Measurements from ENCODE around the gene STK32A.
"Not testable (repeated sequence)": the region's sequence is repeated elsewhere in the genome, so short reads cannot be mapped to it uniquely, and the experiment has no call there.

The STK32A gene

GRCh38 chr5:147234825-147235635, at the start of gene STK32A:
STK32A (plus strand) TSS chr5:147235026; CDS start chr5:147239635, 4,609 bp downstream.
- DNase-seq = no peak

DNA sequence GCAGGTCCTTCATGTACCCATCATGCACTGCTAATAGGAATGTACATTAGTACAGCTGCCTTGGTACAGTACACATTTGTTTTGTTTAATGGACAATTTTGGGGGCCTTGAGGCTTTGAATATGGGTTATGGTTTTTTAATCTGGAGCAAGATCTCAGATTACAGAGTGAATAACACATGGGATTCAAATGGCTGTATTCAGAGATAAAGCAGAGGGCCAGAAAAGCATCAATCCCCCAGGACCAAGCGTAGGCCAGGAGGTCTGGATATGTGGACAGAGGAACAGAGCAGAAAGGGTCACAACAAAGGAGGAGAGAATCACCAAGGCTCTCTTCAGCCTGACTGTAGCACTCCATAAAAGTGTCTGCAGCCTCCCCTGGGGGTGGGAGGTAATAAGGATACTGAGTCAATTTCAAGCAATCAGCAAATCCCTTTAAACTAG, 47.7 kb upstream of the STK32A start:
- DNase-seq = no peak

GRCh38 chr5:147188200-147189108, 46.4 kb upstream of the STK32A start:
- DNase-seq = peak; percentile 9

DNA sequence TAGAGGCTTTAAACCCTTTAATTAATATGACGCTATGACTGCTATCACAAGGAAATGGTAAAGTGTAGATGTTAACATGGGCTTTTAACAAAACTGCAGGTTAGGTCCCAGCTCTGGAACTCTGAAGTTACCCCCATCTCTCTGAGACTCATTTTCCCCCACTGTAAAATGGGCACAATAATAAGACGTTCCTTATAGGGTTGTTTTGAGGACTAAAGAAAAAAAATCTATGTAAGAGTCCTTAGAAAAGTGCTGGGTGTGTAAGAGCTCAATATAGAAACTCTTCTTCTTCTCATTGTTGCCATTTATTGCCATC, 45.8 kb upstream of the STK32A start:
- DNase-seq = no peak

DNA sequence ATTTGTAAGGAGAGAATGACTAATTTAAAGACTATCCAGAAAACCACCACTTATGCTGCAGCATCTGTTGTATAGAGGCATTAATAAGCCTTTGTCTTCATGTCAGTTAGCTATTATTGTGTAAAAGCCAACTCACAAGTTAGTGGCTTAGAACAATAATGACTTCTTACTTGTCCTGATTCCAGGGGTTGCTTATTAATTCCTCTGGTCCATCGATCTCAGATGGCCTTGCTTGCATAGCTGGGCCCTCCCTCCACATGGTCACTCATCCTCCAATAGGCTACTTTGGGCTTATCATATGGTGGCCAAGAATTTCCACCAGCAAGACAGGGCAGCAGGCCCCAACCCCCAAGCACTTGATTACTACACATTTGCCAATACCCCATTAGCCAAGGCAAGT, 44.5 kb upstream of the STK32A start:
- DNase-seq = no peak

DNA sequence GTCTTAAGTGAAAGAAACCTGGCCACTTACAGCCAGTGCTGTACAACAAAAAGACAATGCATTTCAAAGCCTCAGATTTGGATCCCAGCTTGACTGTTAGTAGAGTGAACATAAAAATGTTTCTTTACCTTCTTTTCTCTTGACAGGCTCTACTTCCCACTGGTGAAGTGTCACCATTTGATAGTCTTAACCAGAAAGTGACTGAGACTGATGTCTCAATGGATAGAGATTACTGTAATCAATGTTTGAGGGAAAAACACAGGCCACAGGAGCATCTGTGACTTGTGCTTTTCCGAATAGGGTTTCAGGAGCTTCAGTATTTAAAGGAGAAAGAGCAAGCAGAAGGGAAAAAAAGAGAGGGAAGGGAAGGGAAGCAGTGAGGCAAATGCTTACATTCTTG, 41.7 kb upstream of the STK32A start:
- DNase-seq = no peak

GRCh38 chr5:147200004-147200403, 34.8 kb upstream of the STK32A start:
- DNase-seq = no peak

- DNase-seq = no peak
Observed at GRCh38 chr5:147203213-147203612, 31.6 kb upstream of the STK32A start.

DNA sequence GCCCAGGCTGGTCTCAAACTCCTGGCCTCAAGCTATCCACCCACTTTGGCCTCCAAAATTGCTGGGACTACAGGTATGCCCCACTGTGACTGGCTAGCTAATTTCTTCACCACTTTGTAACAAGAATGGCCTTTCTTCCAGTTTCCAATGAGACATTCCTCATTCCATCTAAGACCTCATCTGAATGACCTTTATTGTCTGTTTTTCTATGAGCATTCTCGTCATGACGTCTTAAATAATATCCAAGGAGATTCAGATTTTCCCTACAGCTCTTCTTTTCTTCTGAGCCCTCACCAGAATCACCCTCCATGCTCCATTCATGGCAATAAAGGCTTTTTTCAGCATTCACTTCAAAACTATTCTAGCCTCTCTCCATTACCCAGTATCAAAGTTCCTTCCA, 30.2 kb upstream of the STK32A start:
- no peak for DNase-seq

- no peak for DNase-seq
Observed at GRCh38 chr5:147208134-147208533, 26.7 kb upstream of the STK32A start.

DNA sequence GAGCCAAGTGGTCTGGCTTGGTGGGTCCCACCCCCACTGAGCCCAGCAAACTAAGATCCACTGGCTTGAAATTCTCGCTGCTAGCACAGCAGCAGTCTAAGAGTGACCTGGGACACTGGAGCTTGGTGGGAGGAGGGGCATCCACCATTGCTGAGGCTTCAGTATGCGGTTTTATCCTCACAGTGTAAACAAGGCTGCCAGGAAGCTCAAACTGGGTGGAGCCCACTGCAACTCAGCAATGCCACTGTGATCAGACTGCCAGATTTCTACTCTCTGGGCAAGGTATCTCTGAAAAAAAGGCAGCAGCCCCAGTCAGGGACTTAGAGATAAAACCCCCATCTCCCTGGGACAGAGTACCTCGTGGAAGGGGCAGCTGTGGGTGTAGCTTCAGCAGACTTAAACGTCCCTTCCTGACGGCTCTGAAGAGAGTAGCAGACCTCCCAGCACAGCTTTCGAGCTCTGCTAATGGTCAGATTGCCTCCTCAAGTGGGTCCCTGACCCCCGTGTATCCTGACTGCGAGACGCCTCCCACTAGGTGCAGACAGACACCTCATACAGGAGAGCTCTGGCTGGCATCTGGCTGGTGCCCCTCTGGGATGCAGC, 18.2 kb upstream of the STK32A start:
- no peak for DNase-seq

DNA sequence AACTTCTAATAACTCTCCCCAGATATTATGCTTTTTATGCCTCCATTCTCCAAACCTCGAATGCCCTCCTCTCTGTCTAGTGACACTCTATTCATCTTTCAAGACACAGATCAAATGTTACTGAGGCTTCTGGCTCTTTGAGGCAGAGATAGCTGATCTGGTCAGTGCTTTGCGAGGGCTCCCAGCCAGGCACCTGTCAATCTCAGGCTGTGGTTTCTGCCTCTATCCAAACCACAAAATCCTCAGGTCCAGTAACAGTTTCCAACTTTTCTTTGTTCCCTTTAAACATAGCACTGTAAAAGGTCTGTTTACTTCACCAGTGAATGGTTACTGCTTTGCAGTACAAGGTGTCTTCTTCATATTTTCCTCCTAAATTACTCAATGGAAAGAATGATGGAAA, 11.5 kb upstream of the STK32A start:
- no peak for DNase-seq

- DNase-seq = no peak
Observed at GRCh38 chr5:147223948-147224791, 10.7 kb upstream of the STK32A start.

GRCh38 chr5:147225938-147226337, 8.9 kb upstream of the STK32A start:
- DNase-seq = no peak

- DNase-seq = no peak
Observed at GRCh38 chr5:147226512-147226911, 8.3 kb upstream of the STK32A start.

GRCh38 chr5:147234239-147234824, 494 bp upstream of the STK32A start:
- no peak for DNase-seq

GRCh38 chr5:147240266-147240985, 5.6 kb downstream of the STK32A start:
- DNase-seq = no peak

GRCh38 chr5:147243238-147243637, 8.4 kb downstream of the STK32A start:
- not testable (repeated sequence) for DNase-seq

DNA sequence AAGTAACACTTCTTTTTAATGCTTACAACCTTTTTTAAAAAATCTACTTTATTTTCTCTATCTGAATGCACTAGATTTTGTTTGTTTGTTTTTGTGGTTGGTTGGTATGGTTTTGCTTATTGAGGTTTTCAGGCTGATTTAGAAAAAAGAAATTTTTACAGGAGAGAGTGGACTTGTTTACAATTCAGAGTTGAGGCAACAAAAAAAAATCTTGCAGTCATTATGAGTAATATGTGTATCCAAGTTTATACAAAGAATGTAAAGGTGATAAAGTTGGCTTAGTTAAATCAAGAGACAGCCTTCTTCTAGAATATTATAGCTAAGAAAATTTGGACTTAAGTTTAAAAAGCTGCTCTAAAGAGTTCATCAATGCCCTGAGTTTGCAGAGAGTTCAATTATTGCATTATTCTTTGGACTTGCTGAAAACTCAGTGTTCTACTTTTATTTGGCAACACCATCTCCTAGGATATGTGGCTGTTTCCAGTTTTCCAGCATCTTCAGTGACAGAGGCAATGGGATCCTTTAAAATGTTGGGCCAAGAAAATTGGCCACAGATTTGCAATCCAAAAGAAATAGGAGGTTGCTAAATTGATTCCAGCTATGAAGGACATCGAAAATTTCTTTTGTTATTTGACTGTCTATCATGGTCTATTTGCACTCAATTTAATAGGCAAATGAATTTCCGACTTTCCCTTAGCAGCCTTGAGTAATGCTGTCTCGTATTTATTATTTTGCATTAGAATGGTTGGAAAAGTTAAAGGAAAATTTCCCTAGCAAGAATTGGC, 10.7 kb downstream of the STK32A start:
- no peak for DNase-seq

- DNase-seq = no peak
Observed at GRCh38 chr5:147248561-147248960, 13.7 kb downstream of the STK32A start.

GRCh38 chr5:147259837-147260236, 25.0 kb downstream of the STK32A start:
- no peak for DNase-seq

Measured in activated naive CD4-positive, alpha-beta T cell treated with Interleukin-2 at 50 U/mL for 16 hours (primary cell).